ENCODE results near the gene CFAP61. TPM values are rescaled to one million over a fixed set of nuclear protein-coding genes. Genes with fewer than 3 reads are reported as not detected.
A peak's percentile ranks its signal among the peaks of the same experiment; 100 is the strongest.

Gene CFAP61
- total RNA-seq, 1 donor from 2014 or later: 5.6 TPM

- peaks cover 8% of the 10 kb centered on the region for H3K4me1 Mint-ChIP-seq (ENCODE audit: unreplicated experiment)
- H3K36me3 Mint-ChIP-seq: no peaks in the 10 kb centered on the region
- no peak for DNase-seq (ENCODE audit: extremely low spot score, unreplicated experiment)
- no peak for TF ChIP-seq CTCF (conservative IDR thresholded peaks at IDR 0.05)
- no peaks in the 10 kb centered on the region for H3K27me3 Mint-ChIP-seq
- H3K27ac Mint-ChIP-seq: peak overlapping the region; percentile 76
- no peaks in the 10 kb centered on the region for H3K9me3 Mint-ChIP-seq
- no peak overlapping the region for H3K4me3 Mint-ChIP-seq
Observed at GRCh38 chr20:20399531-20400500, 347.5 kb downstream of the CFAP61 start.

- TF ChIP-seq CTCF (conservative IDR thresholded peaks at IDR 0.05): no peak
- Mint-ChIP-seq H3K9me3 (no peaks in the 10 kb centered on the region), H3K27me3 (no peaks in the 10 kb centered on the region), H3K4me1 (ENCODE audit: unreplicated experiment) (peaks cover 8% of the 10 kb centered on the region), H3K27ac (no peak overlapping the region), H3K36me3 (no peaks in the 10 kb centered on the region), H3K4me3 (no peak overlapping the region)
- DNase-seq (ENCODE audit: extremely low spot score, unreplicated experiment): no peak
Observed at GRCh38 chr20:20401991-20402390, 349.7 kb downstream of the CFAP61 start.

DNA sequence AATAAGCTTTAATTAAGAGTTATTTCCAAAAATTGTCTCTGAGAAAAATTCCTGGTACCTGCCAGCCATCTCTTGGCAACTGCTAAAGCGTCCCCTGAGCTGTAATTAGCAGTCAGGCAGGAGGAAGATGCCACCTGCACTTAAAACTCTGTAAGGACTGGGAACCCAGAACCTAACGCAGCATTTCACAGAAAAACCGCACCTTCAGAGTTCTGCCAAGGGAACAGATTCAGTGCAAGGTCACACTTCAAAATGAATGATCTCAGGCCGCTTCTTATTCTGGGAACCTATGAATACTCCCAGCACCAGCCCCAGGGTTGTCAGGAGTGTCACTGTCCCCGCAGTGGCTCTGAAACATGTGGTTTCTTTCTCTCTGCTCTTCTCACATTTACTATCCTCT is 352.3 kb downstream of the CFAP61 start:
- TF ChIP-seq CTCF (conservative IDR thresholded peaks at IDR 0.05): no peak
- DNase-seq (ENCODE audit: extremely low spot score, unreplicated experiment): no peak
- no peak overlapping the region for H3K4me3 Mint-ChIP-seq
- H3K4me1 Mint-ChIP-seq (ENCODE audit: unreplicated experiment): peaks cover 6% of the 10 kb centered on the region
- H3K36me3 Mint-ChIP-seq: no peaks in the 10 kb centered on the region
- no peaks in the 10 kb centered on the region for H3K27me3 Mint-ChIP-seq
- no peak overlapping the region for H3K27ac Mint-ChIP-seq
- no peaks in the 10 kb centered on the region for H3K9me3 Mint-ChIP-seq

GRCh38 chr20:20405623-20406022 is 353.3 kb downstream of the CFAP61 start:
- no peak overlapping the region for H3K27ac Mint-ChIP-seq
- H3K4me3 Mint-ChIP-seq: no peak overlapping the region
- peaks cover 2% of the 10 kb centered on the region for H3K27me3 Mint-ChIP-seq
- H3K4me1 Mint-ChIP-seq (ENCODE audit: unreplicated experiment): peaks cover 4% of the 10 kb centered on the region
- DNase-seq (ENCODE audit: extremely low spot score, unreplicated experiment): no peak
- H3K9me3 Mint-ChIP-seq: no peaks in the 10 kb centered on the region
- TF ChIP-seq CTCF (conservative IDR thresholded peaks at IDR 0.05): no peak
- H3K36me3 Mint-ChIP-seq: no peaks in the 10 kb centered on the region

DNA sequence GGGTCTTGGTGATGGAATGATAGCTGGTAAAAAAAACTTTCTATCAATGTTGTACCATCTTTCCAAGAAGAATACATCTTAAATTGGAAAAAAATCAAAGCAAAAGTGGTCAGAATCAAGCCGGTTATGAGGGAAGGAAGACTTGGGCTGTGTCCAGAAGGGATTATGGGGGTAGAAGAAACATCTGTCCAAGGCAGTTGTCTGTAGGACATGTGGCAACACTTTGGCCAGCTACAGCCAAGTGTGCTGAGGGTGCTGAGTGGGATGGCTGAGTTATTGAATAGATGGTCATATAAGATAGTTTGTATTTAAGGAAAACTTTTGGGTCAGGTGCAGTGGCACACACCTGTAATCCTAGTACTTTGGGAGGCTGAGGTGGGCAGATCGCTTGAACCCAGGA is 354.0 kb downstream of the CFAP61 start:
- H3K9me3 Mint-ChIP-seq: no peaks in the 10 kb centered on the region
- H3K36me3 Mint-ChIP-seq: no peaks in the 10 kb centered on the region
- no peak overlapping the region for H3K27ac Mint-ChIP-seq
- H3K4me3 Mint-ChIP-seq: no peak overlapping the region
- H3K4me1 Mint-ChIP-seq (ENCODE audit: unreplicated experiment): peaks cover 7% of the 10 kb centered on the region
- DNase-seq (ENCODE audit: extremely low spot score, unreplicated experiment): no peak
- peaks cover 5% of the 10 kb centered on the region for H3K27me3 Mint-ChIP-seq
- no peak for TF ChIP-seq CTCF (conservative IDR thresholded peaks at IDR 0.05)
